HepG2 (cell line): Measurements from ENCODE around the gene PLCB1. TPM values are rescaled to one million over a fixed set of nuclear protein-coding genes. Genes with fewer than 3 reads are reported as not detected.
"Not testable (repeated sequence)": the region's sequence is repeated elsewhere in the genome, so short reads cannot be mapped to it uniquely, and the experiment has no call there.

ENCODE experiments used
- ETV5 ChIP-seq: IDR thresholded peaks from 2 replicates; pipeline ENCODE4 v1.6.1; 2018; ENCODE audit warnings: missing biosample characterization, missing genetic modification reagents, inconsistent platforms, borderline replicate concordance
- FOXO1 ChIP-seq: sonication (generic); formaldehyde crosslinking; IDR thresholded peaks from 2 replicates; pipeline ENCODE4 v1.4.0; 2020; ENCODE audit warnings: missing genetic modification reagents
- KAT7 ChIP-seq: IDR thresholded peaks from 2 replicates; pipeline ENCODE4 v1.6.1; 2018; ENCODE audit warnings: borderline replicate concordance, missing compliant biosample characterization
- KDM2A ChIP-seq: sonication (generic); formaldehyde crosslinking; IDR thresholded peaks from 2 replicates; pipeline ENCODE4 v1.4.0; 2020; ENCODE audit warnings: low read depth, missing genetic modification reagents, borderline replicate concordance
- KLF6 ChIP-seq: IDR thresholded peaks from 2 replicates; pipeline ENCODE4 v1.8.0; 2016; ENCODE audit warnings: missing biosample characterization, missing genetic modification reagents
- KMT2B ChIP-seq: IDR thresholded peaks from 2 replicates; pipeline ENCODE4 v1.6.1; 2016; ENCODE audit warnings: missing genetic modification reagents, missing compliant biosample characterization
- MYC ChIP-seq: sonication (generic); formaldehyde crosslinking; IDR thresholded peaks from 2 replicates; pipeline ENCODE4 v1.9.0; 2021; ENCODE audit warnings: missing genetic modification reagents, borderline replicate concordance
- NFKB2 ChIP-seq: sonication (generic); formaldehyde crosslinking; IDR thresholded peaks from 2 replicates; pipeline ENCODE4 v1.4.0; 2020; ENCODE audit warnings: missing genetic modification reagents, borderline replicate concordance
- NONO ChIP-seq, 2 experiments: fragments of 450-650 bp in 1 of 2; sonication (generic) in 1 of 2; formaldehyde crosslinking in 1 of 2; IDR thresholded peaks in 1 of 2; conservative IDR thresholded peaks in 1 of 2; 2 replicates each; pipeline versions ENCODE4 v1.6.1 to v1.8.0; 2017 to 2022; ENCODE audit warnings: mild to moderate bottlenecking in 1 of 2, missing genetic modification reagents in 1 of 2, moderate library complexity in 1 of 2
- NR2F1 ChIP-seq, 2 experiments: fragments of 450-650 bp in 1 of 2; formaldehyde crosslinking in 1 of 2; IDR thresholded peaks; 2 replicates each; pipeline versions ENCODE4 v1.5.0 to v1.6.1; 2016 to 2020; ENCODE audit warnings: mild to moderate bottlenecking in 1 of 2, missing compliant biosample characterization in 1 of 2, missing genetic modification reagents in 1 of 2, moderate library complexity in 1 of 2
- PHF8 ChIP-seq: sonication (generic); formaldehyde crosslinking; IDR thresholded peaks from 2 replicates; pipeline ENCODE4 v1.5.0; 2020; ENCODE audit warnings: missing genetic modification reagents
- POGZ ChIP-seq: sonication (generic); formaldehyde crosslinking; IDR thresholded peaks from 2 replicates; pipeline ENCODE4 v1.4.0; 2020; ENCODE audit warnings: mild to moderate bottlenecking, missing genetic modification reagents
- POLR2G ChIP-seq: fragments of 200-400 bp; formaldehyde crosslinking; IDR thresholded peaks from 2 replicates; pipeline ENCODE4 v1.6.1; 2018; ENCODE audit warnings: mild to moderate bottlenecking, low read depth, low read length, moderate library complexity
- RAD21 ChIP-seq: fragments of 450-650 bp; formaldehyde crosslinking; IDR thresholded peaks from 2 replicates; pipeline ENCODE4 v1.5.0; 2020; ENCODE audit warnings: mild to moderate bottlenecking
- RARA ChIP-seq: IDR thresholded peaks from 2 replicates; pipeline ENCODE4 v1.6.1; 2016; ENCODE audit warnings: missing genetic modification reagents, missing compliant biosample characterization
- RXRA ChIP-seq: sonication (generic); formaldehyde crosslinking; IDR thresholded peaks from 2 replicates; pipeline ENCODE4 v1.5.1; 2020; ENCODE audit warnings: missing genetic modification reagents
- SOX5 ChIP-seq: IDR thresholded peaks from 2 replicates; pipeline ENCODE4 v1.6.1; 2016; ENCODE audit warnings: borderline replicate concordance
- ZBTB7B ChIP-seq: sonication (generic); formaldehyde crosslinking; IDR thresholded peaks from 2 replicates; pipeline ENCODE4 v1.4.0; 2020; ENCODE audit warnings: missing genetic modification reagents
- ZNF350 ChIP-seq: sonication (generic); formaldehyde crosslinking; IDR thresholded peaks from 2 replicates; pipeline ENCODE4 v1.4.0; 2020; ENCODE audit warnings: mild to moderate bottlenecking, low read depth, missing genetic modification reagents, borderline replicate concordance
- polyA plus RNA-seq, 8 experiments: library from polyadenylated mRNA; depleted of rRNA in 3 of 8; stranded (reverse) in 7 of 8; unstranded in 1 of 8; fragments of >200 nt; fragmentation: Illumina TruSeq in 4 of 8; extraction: Trizol in 4 of 8; gene quantifications; 2 replicates each; pipeline versions ENCODE4 v1.2.1 to v1.2.3, GENCODE V29; 2011 to 2016; ENCODE audit warnings: low read depth in 4 of 8, missing spikeins in 1 of 8, mixed read lengths in 1 of 8; ENCODE audit not compliant: insufficient read depth in 1 of 8
- total RNA-seq, 5 experiments: library from RNA; depleted of rRNA; stranded (reverse); fragments of >200 nt; fragmentation: Illumina TruSeq; extraction: Trizol; gene quantifications; 2 replicates each; pipeline ENCODE4 v1.2.3, GENCODE V29; 2016; ENCODE audit warnings: low read depth in 1 of 5
- TF ChIP-seq, protein P1 (sequence below): sonication (generic); formaldehyde crosslinking; IDR thresholded peaks from 2 replicates; pipeline ENCODE4 v1.4.0; 2020; ENCODE audit warnings: missing genetic modification reagents
- TF ChIP-seq, protein P2 (sequence below): sonication (generic); formaldehyde crosslinking; IDR thresholded peaks from 2 replicates; pipeline ENCODE4 v1.4.0; 2020; ENCODE audit warnings: missing genetic modification reagents
- TF ChIP-seq, protein P3 (sequence below): sonication (generic); formaldehyde crosslinking; IDR thresholded peaks from 2 replicates; pipeline ENCODE4 v1.4.0; 2020; ENCODE audit warnings: mild to moderate bottlenecking, missing genetic modification reagents
- TF ChIP-seq, protein P4 (sequence below): IDR thresholded peaks from 2 replicates; pipeline ENCODE4 v1.6.1; 2016; ENCODE audit warnings: missing genetic modification reagents, missing compliant biosample characterization

The PLCB1 gene
- total and polyA plus RNA-seq, 2 of the 13 experiments (the other 11 are each of a cell fraction or from before 2014, with no cell fraction given), result 42.4 to 55.9 TPM

DNA sequence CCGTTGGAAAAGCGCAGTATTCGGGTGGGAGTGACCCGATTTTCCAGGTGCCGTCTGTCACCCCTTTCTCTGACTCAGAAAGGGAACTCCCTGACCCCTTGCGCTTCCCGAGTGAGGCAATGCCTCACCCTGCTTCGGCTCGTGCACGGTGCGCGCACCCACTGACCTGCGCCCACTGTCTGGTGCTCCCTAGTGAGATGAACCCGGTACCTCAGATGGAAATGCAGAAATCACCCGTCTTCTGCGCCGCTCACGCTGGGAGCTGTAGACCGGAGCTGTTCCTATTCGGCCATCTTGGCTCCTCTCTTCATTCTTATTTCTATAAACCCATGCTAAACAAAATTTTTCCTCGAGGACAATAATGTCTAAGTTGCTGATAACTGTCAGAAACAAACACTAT is 17.5 kb upstream of the PLCB1 start (continued):
- TF ChIP-seq NONO (IDR thresholded peaks at IDR 0.05), result not testable (repeated sequence)
- TF ChIP-seq NONO (CRISPR knock-in tag; conservative IDR thresholded peaks at IDR 0.05) (0 out of 2 replicates have a peak, but pooled peaks have one; percentile 29), KDM2A (CRISPR knock-in tag) (peak; percentile 48; the same call in 1 of the 2 replicates), PHF8 (CRISPR knock-in tag) (peak; percentile 62), ZBTB7B (CRISPR knock-in tag) (peak; percentile 39; the same call in 1 of the 2 replicates), KAT7 (CRISPR knock-in tag) (peak; percentile 49; the same call in 1 of the 2 replicates), POLR2G (peak; percentile 70), NFKB2 (CRISPR knock-in tag) (0 out of 2 replicates have a peak, but pooled peaks have one; percentile 49), POGZ (CRISPR knock-in tag) (peak; percentile 46; the same call in 1 of the 2 replicates), SOX5 (CRISPR knock-in tag) (0 out of 2 replicates have a peak, but pooled peaks have one; percentile 16), RARA (peak; percentile 56), RXRA (CRISPR knock-in tag) (peak; percentile 42; the same call in 1 of the 2 replicates), KMT2B (peak; percentile 70; the same call in 1 of the 2 replicates), ZNF350 (peak; percentile 31; the same call in 1 of the 2 replicates), FOXO1 (CRISPR knock-in tag) (0 out of 2 replicates have a peak, but pooled peaks have one; percentile 28), RAD21 (CRISPR knock-in tag) (0 out of 2 replicates have a peak, but pooled peaks have one; percentile 31), NR2F1 (CRISPR knock-in tag; IDR thresholded peaks at IDR 0.05) (peak; percentile 32 to 48; a peak in 3 of 4 replicates), MYC (CRISPR knock-in tag) (peak; percentile 59; the same call in 1 of the 2 replicates), ETV5 (CRISPR knock-in tag) (0 out of 2 replicates have a peak, but pooled peaks have one; percentile 26), KLF6 (CRISPR knock-in tag) (0 out of 2 replicates have a peak, but pooled peaks have one; percentile 31)
- TF ChIP-seq, protein P1, sequence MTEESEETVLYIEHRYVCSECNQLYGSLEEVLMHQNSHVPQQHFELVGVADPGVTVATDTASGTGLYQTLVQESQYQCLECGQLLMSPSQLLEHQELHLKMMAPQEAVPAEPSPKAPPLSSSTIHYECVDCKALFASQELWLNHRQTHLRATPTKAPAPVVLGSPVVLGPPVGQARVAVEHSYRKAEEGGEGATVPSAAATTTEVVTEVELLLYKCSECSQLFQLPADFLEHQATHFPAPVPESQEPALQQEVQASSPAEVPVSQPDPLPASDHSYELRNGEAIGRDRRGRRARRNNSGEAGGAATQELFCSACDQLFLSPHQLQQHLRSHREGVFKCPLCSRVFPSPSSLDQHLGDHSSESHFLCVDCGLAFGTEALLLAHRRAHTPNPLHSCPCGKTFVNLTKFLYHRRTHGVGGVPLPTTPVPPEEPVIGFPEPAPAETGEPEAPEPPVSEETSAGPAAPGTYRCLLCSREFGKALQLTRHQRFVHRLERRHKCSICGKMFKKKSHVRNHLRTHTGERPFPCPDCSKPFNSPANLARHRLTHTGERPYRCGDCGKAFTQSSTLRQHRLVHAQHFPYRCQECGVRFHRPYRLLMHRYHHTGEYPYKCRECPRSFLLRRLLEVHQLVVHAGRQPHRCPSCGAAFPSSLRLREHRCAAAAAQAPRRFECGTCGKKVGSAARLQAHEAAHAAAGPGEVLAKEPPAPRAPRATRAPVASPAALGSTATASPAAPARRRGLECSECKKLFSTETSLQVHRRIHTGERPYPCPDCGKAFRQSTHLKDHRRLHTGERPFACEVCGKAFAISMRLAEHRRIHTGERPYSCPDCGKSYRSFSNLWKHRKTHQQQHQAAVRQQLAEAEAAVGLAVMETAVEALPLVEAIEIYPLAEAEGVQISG (CRISPR knock-in tag), result peak; percentile 57
- TF ChIP-seq, protein P2, sequence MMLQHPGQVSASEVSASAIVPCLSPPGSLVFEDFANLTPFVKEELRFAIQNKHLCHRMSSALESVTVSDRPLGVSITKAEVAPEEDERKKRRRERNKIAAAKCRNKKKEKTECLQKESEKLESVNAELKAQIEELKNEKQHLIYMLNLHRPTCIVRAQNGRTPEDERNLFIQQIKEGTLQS, result 0 out of 2 replicates have a peak, but pooled peaks have one; percentile 34
- TF ChIP-seq, protein P3, sequence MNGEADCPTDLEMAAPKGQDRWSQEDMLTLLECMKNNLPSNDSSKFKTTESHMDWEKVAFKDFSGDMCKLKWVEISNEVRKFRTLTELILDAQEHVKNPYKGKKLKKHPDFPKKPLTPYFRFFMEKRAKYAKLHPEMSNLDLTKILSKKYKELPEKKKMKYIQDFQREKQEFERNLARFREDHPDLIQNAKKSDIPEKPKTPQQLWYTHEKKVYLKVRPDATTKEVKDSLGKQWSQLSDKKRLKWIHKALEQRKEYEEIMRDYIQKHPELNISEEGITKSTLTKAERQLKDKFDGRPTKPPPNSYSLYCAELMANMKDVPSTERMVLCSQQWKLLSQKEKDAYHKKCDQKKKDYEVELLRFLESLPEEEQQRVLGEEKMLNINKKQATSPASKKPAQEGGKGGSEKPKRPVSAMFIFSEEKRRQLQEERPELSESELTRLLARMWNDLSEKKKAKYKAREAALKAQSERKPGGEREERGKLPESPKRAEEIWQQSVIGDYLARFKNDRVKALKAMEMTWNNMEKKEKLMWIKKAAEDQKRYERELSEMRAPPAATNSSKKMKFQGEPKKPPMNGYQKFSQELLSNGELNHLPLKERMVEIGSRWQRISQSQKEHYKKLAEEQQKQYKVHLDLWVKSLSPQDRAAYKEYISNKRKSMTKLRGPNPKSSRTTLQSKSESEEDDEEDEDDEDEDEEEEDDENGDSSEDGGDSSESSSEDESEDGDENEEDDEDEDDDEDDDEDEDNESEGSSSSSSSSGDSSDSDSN (CRISPR knock-in tag), result peak; percentile 54
- TF ChIP-seq, protein P4, sequence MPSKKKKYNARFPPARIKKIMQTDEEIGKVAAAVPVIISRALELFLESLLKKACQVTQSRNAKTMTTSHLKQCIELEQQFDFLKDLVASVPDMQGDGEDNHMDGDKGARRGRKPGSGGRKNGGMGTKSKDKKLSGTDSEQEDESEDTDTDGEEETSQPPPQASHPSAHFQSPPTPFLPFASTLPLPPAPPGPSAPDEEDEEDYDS (CRISPR knock-in tag), result 0 out of 2 replicates have a peak, but pooled peaks have one; percentile 14
